CD4-positive, alpha-beta T cell treated with Interleukin-10 for 1 hour (primary cell): Measurements from ENCODE around the gene UTS2R.
"Not testable (repeated sequence)": the region's sequence is repeated elsewhere in the genome, so short reads cannot be mapped to it uniquely, and the experiment has no call there.

Source experiments
- DNase-seq: peaks from one replicate; pipeline ENCODE4 v3.0.0-alpha.2; 2020

Gene UTS2R

GRCh38 chr17:82355770-82356427 lies 15.7 kb upstream of the UTS2R start:
- DNase-seq, result no peak

- no peak for DNase-seq
These were observed 14.7 kb upstream of the UTS2R start for GRCh38 chr17:82356845-82357355.

GRCh38 chr17:82357394-82357793 lies 14.2 kb upstream of the UTS2R start:
- DNase-seq, result no peak

- peak; percentile 7 for DNase-seq
These were observed 12.9 kb upstream of the UTS2R start, which contains the start of gene TEX19 for GRCh38 chr17:82358465-82359350. TEX19 (plus strand) TSS chr17:82359247; CDS start chr17:82362151, 2,904 bp downstream.

GRCh38 chr17:82359451-82360074 lies 12.0 kb upstream of the UTS2R start:
- DNase-seq, result not testable (repeated sequence)

- no peak for DNase-seq
These were observed 9.5 kb upstream of the UTS2R start for GRCh38 chr17:82361885-82362633.

- no peak for DNase-seq
These were observed 5.8 kb upstream of the UTS2R start for GRCh38 chr17:82365606-82366295.

GRCh38 chr17:82366749-82367148 lies 4.8 kb upstream of the UTS2R start:
- no peak for DNase-seq

- no peak for DNase-seq
These were observed 3.6 kb upstream of the UTS2R start for GRCh38 chr17:82367724-82368524.

GRCh38 chr17:82369211-82369610 lies 2.4 kb upstream of the UTS2R start:
- no peak for DNase-seq

GRCh38 chr17:82370471-82371332 lies 863 bp upstream of the UTS2R start:
- peak; percentile 15 for DNase-seq

- no peak for DNase-seq
These were observed 895 bp downstream of the UTS2R start for GRCh38 chr17:82372249-82373071.

- DNase-seq, result not testable (repeated sequence)
These were observed 1.5 kb downstream of the UTS2R start for GRCh38 chr17:82373072-82373452.

GRCh38 chr17:82373731-82374625 lies 2.4 kb downstream of the UTS2R start:
- no peak for DNase-seq

- no peak for DNase-seq
These were observed 3.2 kb downstream of the UTS2R start for GRCh38 chr17:82374626-82375331.

GRCh38 chr17:82375359-82376041 lies 3.9 kb downstream of the UTS2R start:
- DNase-seq, result no peak
